Activated naive CD4-positive, alpha-beta T cell treated with anti-CD3 and anti-CD28 coated beads, Interleukin-2, amount 10 ng/mL, durations not matched to agents 7 days and 5 days (primary cell): ENCODE measurements around the gene C11orf58.

Source experiments
- CTCF ChIA-PET: fragments of 350-600 bp; sonication (Branson Sonifier 250); formaldehyde crosslinking; loops from one replicate; lab custom pipeline; 2021; ENCODE audit warnings: antibody characterized with exemption; lab: Charles Lee
- DNase-seq: peaks from one replicate; pipeline ENCODE4 v3.0.0-alpha.2; 2020
- H3K27ac Mint-ChIP-seq: one replicate; pipeline ENCODE4 v1.8.0; 2021; ENCODE audit warnings: mild to moderate bottlenecking, moderate library complexity, mixed read lengths
- H3K27me3 Mint-ChIP-seq: one replicate; pipeline ENCODE4 v1.8.0; 2021; ENCODE audit warnings: mild to moderate bottlenecking, mixed read lengths
- H3K36me3 Mint-ChIP-seq: one replicate; pipeline ENCODE4 v1.8.0; 2021; ENCODE audit warnings: mixed read lengths
- H3K4me1 Mint-ChIP-seq: one replicate; pipeline ENCODE4 v1.8.0; 2021; ENCODE audit warnings: mixed read lengths
- H3K4me3 Mint-ChIP-seq: one replicate; pipeline ENCODE4 v1.8.0; 2021; ENCODE audit warnings: mild to moderate bottlenecking, moderate library complexity, mixed read lengths
- H3K9me3 Mint-ChIP-seq: one replicate; pipeline ENCODE4 v1.8.0; 2021; ENCODE audit warnings: mixed read lengths

Gene C11orf58

DNA sequence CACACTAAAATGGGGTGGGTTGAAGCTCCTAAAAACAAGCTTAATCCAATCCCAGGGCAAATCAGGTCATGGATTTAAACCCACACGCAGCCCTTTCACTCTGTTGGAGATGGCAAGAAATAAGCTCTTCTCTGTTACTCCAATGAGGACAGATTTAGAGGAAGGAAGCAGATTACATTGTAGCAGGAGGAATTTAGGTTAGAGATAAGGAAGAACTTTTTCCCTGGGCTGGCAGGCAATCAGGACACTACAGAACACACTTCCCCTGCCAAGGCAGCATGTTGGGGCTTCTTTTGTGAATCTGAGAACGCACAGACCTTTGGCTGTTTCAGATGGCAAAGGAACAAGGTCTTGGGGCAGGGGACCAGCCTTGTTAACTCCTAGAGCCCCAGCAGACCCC lies 46.2 kb downstream of the C11orf58 start:
- DNase-seq, result no peak
- no peaks in the 10 kb centered on the region for H3K36me3 Mint-ChIP-seq
- CTCF ChIA-PET, result interaction anchor here (0.9 to 5.1 kb wide), 11 partner anchors 8 to 278 kb away, joined by 3 to 21 read pairs (median 6); no protein-coding TSS in a partner anchor
- H3K27ac Mint-ChIP-seq, result no peak overlapping the region
- H3K27me3 Mint-ChIP-seq, result peaks cover 4% of the 10 kb centered on the region
- no peak overlapping the region for H3K4me3 Mint-ChIP-seq
- no peaks in the 10 kb centered on the region for H3K9me3 Mint-ChIP-seq
- no peaks in the 10 kb centered on the region for H3K4me1 Mint-ChIP-seq

DNA sequence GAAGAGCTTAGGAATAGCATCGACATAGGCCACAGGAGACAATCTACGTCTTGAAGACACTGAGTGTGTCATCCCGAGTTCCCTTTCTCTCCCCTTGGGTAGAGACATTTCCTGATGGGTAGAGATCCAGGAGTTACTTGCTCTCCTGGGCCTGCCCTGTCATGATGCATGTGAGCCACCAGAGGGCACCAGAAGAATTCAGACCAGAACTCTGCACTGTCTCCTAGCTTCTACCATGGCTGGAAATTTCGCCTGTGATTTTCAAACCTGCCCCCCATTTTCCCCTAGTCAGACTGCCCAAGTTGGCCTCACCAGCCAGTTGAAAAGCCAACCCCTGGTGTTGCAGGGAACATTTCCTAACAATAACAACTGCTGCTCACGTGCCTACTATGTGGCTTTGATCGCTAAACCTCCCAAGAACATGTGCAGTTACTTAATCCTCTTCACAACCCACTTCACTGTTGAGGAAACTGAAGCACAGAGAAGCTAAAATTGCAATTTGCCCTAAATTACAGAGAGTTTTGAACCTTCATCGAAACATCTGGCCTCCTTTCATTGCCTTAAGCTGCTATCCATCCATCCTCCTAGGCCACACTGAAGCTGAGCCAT lies 47.2 kb downstream of the C11orf58 start:
- Mint-ChIP-seq H3K27ac (no peak overlapping the region), H3K4me3 (no peak overlapping the region), H3K9me3 (no peaks in the 10 kb centered on the region), H3K4me1 (no peaks in the 10 kb centered on the region), H3K36me3 (no peaks in the 10 kb centered on the region), H3K27me3 (peaks cover 4% of the 10 kb centered on the region)
- peak; percentile 64 for DNase-seq
- CTCF ChIA-PET, result interaction anchor here (0.6 to 5.1 kb wide), 22 partner anchors 9 to 293 kb away, joined by 3 to 21 read pairs (median 6); partner anchors contain the start of gene RPS13

DNA sequence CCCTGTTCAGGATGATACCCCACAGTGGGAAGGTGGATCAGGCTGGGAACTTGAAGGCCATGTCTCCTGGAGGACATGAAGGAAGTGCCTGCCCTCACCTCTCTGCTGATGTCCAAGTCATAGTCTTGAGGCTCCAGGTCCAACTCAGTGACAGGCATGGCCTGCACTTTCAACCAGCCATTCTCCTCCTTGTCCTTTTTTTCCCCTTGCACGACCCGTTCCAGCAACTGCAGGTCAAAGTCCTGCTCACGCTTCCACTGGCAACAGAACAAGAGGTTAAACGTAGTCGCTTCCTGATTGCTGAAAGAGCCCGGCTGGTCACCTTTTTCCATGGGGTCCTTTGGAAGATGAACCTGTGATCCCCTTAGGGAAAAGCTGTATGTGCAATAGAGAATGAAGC lies 47.7 kb downstream of the C11orf58 start:
- CTCF ChIA-PET, result interaction anchor here (0.6 to 5.1 kb wide), 23 partner anchors 9 to 292 kb away, joined by 3 to 21 read pairs (median 5); partner anchors contain the start of gene RPS13
- Mint-ChIP-seq H3K4me1 (no peaks in the 10 kb centered on the region), H3K27ac (no peak overlapping the region), H3K9me3 (no peaks in the 10 kb centered on the region), H3K36me3 (no peaks in the 10 kb centered on the region), H3K4me3 (no peak overlapping the region), H3K27me3 (peaks cover 7% of the 10 kb centered on the region)
- no peak for DNase-seq

DNA sequence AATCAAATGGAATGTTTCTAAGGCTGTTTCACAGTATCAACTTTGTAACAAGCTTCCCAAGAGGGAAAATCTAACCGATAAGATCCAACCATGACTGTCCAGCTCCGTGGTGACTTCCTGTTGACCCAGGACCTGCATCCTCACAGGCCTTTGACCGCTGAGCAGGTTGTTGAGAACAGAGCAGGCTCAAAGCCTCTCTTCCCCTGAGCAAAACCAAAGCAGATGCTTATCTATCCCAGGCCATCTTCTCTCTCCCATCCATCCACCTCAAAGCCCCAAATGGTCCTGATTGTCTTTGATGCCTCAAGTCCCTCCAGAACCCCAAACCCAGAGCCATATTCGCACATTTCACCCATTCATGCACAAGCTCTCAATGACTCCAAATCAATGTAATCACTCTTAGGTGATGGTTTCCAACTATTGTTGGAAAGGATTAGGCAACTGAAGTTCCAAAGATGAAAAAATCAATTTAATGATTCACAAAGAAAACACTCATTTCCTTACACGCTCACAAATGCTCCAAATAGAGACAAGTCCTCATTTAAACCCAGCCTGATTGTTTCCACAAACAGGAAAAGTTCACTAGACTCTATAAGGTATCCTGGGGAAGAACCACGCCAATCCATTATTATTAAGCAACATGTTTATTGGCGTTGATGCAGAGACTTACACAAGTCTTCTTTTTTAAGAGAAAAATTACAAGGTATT lies 48.7 kb downstream of the C11orf58 start:
- H3K36me3 Mint-ChIP-seq, result no peaks in the 10 kb centered on the region
- H3K4me1 Mint-ChIP-seq, result no peaks in the 10 kb centered on the region
- no peak for DNase-seq
- peaks cover 8% of the 10 kb centered on the region for H3K27me3 Mint-ChIP-seq
- no peak overlapping the region for H3K4me3 Mint-ChIP-seq
- H3K27ac Mint-ChIP-seq, result no peak overlapping the region
- CTCF ChIA-PET, result interaction anchor here (1.0 to 5.1 kb wide), 10 partner anchors 8 to 289 kb away, joined by 3 to 21 read pairs (median 8); no protein-coding TSS in a partner anchor
- H3K9me3 Mint-ChIP-seq, result no peaks in the 10 kb centered on the region

DNA sequence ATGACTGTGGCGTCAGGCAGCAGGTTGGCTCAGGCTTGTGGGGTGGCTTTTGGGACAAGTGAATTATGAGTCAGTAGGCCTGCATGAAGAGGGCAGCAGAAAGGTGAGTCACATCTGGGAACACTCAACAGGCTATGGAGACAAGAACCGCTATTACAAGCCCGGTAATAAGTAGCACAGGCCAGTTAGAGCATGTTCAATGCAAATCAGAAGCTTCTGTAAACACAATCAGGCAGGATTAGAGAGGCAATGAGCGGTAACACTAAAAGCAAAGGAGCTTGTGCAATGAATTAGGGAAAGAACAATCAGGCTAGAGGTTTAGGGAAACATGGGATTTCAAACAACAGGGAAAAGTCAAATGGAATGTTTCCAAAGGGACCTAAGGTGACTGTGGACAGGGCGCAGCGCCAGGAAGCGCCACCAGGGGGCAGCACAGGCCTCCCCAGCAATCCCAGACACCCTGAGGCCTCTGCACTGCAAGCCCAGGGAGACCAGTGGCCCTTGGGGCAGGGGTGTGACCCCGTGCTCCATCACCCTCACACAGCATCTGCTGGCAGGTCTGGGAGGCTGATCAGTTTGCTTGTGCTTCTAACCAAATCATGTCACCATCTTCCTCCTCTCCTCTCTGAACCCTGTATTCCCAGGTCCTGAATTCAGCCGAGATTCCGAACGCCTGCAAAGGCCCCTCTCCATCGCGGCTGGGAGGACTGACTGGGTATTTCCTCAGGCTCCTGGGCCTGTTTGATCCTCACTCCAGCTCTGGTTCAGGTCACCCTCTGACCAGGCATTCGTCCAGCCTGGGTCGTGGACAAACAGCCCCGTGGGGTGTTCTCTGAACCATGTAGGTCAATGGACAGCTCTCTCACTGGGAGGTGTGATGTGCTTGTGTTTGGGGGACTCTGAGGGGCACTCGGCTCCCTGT lies 50.0 kb downstream of the C11orf58 start:
- no peak overlapping the region for H3K27ac Mint-ChIP-seq
- CTCF ChIA-PET, result interaction anchor here (0.7 to 5.1 kb wide), 17 partner anchors 9 to 275 kb away, joined by 3 to 21 read pairs (median 4); no protein-coding TSS in a partner anchor

DNA sequence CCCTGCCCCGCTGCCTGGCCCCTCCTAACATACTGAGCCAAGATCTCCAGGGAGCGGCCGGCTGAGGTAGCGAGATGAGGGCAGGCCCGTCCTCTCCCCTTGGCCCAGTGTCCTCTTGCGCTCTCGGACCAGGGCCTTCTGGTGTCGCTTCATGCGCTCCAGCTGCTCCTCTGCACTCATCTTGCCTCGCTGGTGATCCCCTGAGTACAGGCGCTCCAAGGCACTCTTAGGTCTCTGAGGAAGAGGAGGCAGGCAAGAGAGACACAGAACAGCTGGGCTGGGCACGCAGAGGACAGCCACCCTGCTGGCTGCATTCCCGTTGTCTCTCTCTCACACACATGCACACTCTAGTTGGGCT lies 50.6 kb downstream of the C11orf58 start:
- no peak for DNase-seq
- Mint-ChIP-seq H3K27ac (no peak overlapping the region), H3K4me3 (no peak overlapping the region), H3K36me3 (no peaks in the 10 kb centered on the region), H3K9me3 (no peaks in the 10 kb centered on the region), H3K27me3 (peaks cover 8% of the 10 kb centered on the region), H3K4me1 (no peaks in the 10 kb centered on the region)
- CTCF ChIA-PET, result interaction anchor here (0.8 to 5.1 kb wide), 11 partner anchors 8 to 274 kb away, joined by 3 to 18 read pairs (median 4); no protein-coding TSS in a partner anchor

More for the DNA sequence above, 50.0 kb downstream of the C11orf58 start:
- no peak overlapping the region for H3K4me3 Mint-ChIP-seq
- peak; percentile 62 for DNase-seq
- peaks cover 8% of the 10 kb centered on the region for H3K27me3 Mint-ChIP-seq
- H3K4me1 Mint-ChIP-seq, result no peaks in the 10 kb centered on the region
- H3K36me3 Mint-ChIP-seq, result no peaks in the 10 kb centered on the region
- no peaks in the 10 kb centered on the region for H3K9me3 Mint-ChIP-seq

DNA sequence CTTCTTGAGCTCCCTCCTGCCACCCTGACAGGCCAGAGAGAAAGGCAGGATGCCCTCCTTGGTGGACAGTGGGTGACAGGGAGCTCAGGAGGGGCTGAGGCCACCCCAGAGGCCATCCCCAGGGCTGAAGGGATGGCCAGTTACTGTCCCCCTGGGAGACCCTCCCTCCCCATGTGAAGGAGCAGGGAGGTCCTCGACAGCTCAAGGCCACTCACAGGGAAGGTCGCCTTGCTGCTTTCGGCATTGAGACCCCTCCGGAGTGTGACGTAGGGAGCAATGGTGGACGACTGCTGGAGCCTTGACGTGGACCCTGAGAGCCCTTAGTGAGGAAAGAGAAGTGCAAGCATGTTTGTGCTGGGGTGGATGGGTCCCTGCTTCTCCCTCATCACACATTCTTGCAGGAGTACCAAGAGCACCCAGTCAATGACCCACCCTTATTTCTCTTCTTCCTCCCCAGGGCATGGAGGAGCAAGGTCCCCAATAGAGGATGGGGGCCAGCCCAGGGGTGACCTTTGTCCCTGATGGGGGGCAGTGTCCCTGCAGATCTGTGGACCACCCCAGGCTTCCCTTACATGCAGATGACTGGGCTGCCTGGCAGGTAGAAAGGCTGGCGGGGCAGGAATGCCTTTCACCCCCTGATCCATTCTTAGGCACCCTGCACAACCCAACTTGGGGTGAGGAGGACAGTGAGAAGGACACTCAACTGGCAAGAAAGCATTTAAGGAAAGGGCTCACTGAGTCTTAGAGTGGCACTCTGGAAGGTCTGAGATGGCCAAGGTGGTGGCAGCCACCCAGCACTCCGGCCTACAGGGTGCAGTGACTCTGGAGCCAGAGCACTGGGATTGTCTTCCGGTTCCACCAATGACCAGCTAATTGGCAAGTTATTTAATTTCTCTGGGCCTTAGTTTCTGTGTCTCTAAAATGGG lies 51.4 kb downstream of the C11orf58 start:
- Mint-ChIP-seq H3K27ac (no peak overlapping the region), H3K9me3 (no peaks in the 10 kb centered on the region), H3K36me3 (no peaks in the 10 kb centered on the region), H3K27me3 (peaks cover 8% of the 10 kb centered on the region), H3K4me1 (peaks cover under 1% of the 10 kb centered on the region), H3K4me3 (no peak overlapping the region)
- CTCF ChIA-PET, result interaction anchor here (0.7 to 2.1 kb wide), 9 partner anchors 8 to 273 kb away, joined by 3 to 7 read pairs (median 3); no protein-coding TSS in a partner anchor
- DNase-seq, result no peak

DNA sequence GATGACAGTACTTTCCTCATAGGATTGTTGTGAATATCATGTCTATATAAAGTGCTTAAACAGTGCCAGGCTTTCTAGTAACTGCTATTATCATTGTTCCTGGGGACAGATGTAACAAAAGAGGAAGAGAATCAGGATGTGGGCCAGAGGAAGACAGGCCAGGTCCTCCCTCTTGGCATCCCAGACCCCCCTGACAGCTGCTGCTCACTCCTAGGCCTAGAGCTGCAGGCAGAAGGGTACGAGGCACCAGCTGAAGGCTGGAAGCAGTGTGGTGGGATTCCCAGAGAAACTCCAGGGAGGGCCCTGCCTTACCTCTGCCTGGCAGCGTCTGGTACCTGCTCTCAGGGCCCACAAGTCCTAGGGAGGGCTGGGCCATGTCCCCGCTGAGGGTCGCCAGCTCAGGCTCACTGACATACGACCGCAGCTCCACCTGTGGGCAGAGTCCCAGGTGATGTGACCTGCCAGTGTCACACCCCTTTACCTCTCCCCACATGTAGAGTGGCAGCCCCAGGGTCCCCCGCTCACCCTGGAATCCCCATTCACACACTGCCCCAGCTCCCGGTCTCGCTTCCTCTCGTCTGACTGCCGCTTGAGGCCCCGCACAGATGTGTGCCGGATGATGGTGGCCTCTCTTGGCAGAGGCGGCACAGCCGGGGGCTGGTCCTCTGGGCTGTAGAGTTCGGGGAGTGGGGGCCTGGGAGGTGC lies 52.2 kb downstream of the C11orf58 start:
- Mint-ChIP-seq H3K27me3 (peaks cover 8% of the 10 kb centered on the region), H3K4me3 (no peak overlapping the region)

DNA sequence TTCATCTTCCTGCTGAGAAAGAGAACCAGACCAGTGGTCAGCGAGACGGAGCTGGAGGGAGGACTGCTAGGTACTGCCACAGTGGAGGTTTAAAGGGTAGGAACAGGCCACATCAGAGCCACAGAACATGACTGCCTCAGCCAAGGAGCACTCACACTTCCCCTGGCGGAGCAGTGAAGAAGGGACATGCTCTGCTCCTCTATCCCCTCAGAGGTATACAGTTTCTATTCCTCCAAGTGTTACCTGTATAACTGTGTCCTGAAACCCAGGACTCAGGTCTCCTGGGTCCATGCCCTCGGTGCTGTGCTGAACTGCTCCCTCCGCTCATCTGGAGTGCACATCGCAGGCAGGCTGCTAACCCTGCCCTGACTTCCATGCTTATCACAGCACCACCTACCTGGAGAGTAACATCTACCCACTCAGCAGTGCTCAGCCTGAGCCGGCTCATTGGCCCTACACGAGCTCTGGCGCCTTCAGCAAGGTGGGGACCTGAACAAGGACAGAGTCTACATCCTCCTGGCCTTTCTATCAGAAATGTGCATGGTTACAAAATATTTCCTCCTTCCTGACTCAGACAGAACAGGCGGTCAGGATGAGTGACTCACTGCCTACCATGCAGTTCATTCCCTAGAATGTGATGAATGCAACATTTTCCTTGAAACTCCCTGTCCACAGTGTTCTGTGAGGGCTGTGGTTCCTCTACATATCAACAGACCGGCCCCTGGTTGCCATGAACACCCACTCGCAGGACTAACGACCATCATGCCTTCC lies 52.9 kb downstream of the C11orf58 start:
- Mint-ChIP-seq H3K36me3 (no peaks in the 10 kb centered on the region), H3K9me3 (no peaks in the 10 kb centered on the region), H3K4me1 (peaks cover 5% of the 10 kb centered on the region), H3K27ac (no peak overlapping the region), H3K27me3 (peaks cover 8% of the 10 kb centered on the region), H3K4me3 (no peak overlapping the region)
- DNase-seq, result no peak
- CTCF ChIA-PET, result interaction anchor here (1.2 to 1.6 kb wide), 2 partner anchors 10 to 272 kb away, joined by 3 to 5 read pairs; no protein-coding TSS in a partner anchor

More for the DNA sequence above, 52.2 kb downstream of the C11orf58 start:
- Mint-ChIP-seq H3K4me1 (peaks cover 5% of the 10 kb centered on the region), H3K27ac (no peak overlapping the region), H3K36me3 (no peaks in the 10 kb centered on the region), H3K9me3 (no peaks in the 10 kb centered on the region)
- CTCF ChIA-PET, result interaction anchor here (0.7 to 1.6 kb wide), 4 partner anchors 10 to 273 kb away, joined by 3 to 5 read pairs (median 3); no protein-coding TSS in a partner anchor
- DNase-seq, result no peak

DNA sequence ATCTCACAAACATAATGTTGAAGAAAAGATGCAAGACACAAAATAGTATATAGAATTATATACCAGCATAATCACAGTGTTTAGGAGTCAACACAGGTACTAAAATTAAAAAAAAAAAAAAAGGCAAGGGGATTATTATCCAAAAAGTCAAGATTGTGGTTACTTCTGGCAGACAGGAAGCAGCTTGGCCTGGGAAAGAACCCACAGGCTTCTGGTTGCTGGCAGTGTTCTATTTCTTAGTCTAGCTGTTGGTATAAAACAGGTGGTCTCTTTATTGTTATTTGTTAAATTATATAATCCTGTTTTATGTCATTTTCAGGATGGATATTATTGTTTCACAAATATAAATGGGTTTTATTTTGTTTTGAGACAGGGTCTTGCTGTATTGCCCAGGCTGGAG lies 54.0 kb downstream of the C11orf58 start:
- no peaks in the 10 kb centered on the region for H3K36me3 Mint-ChIP-seq
- no peak overlapping the region for H3K27ac Mint-ChIP-seq
- DNase-seq, result no peak
- peaks cover 5% of the 10 kb centered on the region for H3K4me1 Mint-ChIP-seq
- peaks cover 4% of the 10 kb centered on the region for H3K27me3 Mint-ChIP-seq
- no peaks in the 10 kb centered on the region for H3K9me3 Mint-ChIP-seq
- CTCF ChIA-PET, result interaction anchor here (0.6 kb wide), 2 partner anchors 24 to 26 kb away, joined by 3 read pairs; no protein-coding TSS in a partner anchor
- no peak overlapping the region for H3K4me3 Mint-ChIP-seq

DNA sequence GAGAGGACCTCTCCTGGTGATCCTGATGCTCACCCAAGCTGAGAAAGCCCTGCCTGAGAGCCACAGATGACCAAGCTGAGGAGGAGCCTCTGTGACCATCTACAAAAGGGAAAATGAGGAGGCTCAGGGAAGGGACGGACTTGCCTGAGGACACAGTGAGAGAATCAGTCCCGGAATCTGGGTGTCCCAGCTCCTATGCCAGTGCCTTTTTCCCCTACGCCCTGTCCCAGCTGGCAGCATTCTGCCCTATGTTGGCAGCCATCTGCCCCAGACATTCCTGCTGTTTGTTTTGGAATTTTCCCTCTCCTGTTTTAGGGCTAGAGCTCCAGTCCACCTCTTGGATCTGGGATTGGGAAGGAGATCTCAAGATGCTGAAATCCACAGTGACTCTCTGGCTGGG lies 54.6 kb downstream of the C11orf58 start:
- Mint-ChIP-seq H3K27ac (no peak overlapping the region), H3K9me3 (no peaks in the 10 kb centered on the region), H3K27me3 (peaks cover 4% of the 10 kb centered on the region), H3K4me1 (peaks cover 5% of the 10 kb centered on the region), H3K36me3 (no peaks in the 10 kb centered on the region), H3K4me3 (no peak overlapping the region)
- DNase-seq, result no peak
- CTCF ChIA-PET, result interaction anchor here (0.6 kb wide), 2 partner anchors 23 to 270 kb away, joined by 3 read pairs; no protein-coding TSS in a partner anchor

DNA sequence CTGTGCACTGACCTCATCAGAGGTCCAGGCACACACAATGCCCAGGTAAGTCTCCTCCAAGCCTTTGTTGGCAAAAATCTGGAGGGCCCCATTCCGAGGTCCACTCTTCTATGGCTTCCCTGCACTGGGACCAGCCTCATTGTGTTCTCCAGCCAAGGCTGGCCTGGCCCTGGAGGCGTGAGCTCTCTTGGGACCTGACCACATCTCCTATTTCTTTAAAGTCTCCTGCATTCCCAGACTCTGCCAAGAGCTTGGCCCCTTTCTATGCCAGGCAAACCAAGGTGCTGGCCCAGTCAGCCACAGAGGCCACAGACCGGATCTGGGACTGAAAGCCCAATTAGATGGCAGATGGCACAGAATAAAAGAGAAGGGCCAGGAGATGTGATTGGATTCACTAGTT lies 55.1 kb downstream of the C11orf58 start:
- Mint-ChIP-seq H3K4me3 (no peak overlapping the region), H3K9me3 (no peaks in the 10 kb centered on the region), H3K36me3 (no peaks in the 10 kb centered on the region), H3K27ac (no peak overlapping the region), H3K27me3 (peaks cover 4% of the 10 kb centered on the region), H3K4me1 (peaks cover 5% of the 10 kb centered on the region)
- CTCF ChIA-PET, result interaction anchor here (0.6 kb wide), 1 partner anchor 270 kb away, joined by 3 read pairs; no protein-coding TSS in a partner anchor
- no peak for DNase-seq
